NCI-H2029 treated with DMSO at 0.1 percent for 48 hours (cell line): ENCODE results near the gene INKA2.

Experiments used
- DNase-seq: peaks from one replicate; lab custom pipeline; 2025; lab: John Stamatoyannopoulos, UW

INKA2 gene

DNA sequence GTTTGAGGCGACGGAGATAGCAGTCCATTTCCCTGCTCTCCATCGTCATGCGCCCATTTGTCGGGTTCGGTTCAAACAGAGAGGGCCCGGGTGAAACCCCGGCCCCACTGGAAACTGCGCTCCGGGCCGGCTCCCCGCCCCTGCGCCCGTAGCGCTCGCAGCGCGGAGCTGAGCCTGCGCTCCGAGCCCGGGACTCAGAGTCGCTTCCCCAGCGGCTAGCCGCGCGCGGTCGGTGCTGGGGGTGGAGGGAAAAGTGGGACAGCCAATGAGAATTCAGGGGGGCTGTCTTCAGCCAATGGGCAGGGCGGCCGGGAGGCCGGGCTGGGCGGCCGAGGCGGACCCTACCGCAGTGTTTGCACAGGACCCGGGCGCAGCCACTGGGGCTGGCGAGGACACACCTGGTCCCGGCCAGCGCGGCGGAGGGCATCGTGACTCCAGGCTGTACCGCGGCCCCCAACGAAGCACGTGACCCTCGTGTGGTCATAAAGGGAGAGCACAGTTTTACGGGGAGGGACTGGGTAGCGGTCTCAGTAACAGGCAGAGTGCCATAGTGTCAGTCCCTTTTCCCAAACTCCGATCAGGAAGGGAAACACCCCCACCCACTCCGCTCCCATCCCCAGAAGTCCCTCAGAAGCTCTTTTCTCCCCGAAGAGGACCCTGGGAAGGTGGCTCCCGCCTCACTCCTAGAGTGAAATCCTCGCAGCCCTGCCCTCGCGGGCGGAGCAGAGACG is at the start of gene INKA2:
INKA2 (minus strand) TSS at position 202 of the 731 bp plus-strand sequence; CDS start at position 49, 153 bp downstream.
- DNase-seq, result peak; percentile 18

DNA sequence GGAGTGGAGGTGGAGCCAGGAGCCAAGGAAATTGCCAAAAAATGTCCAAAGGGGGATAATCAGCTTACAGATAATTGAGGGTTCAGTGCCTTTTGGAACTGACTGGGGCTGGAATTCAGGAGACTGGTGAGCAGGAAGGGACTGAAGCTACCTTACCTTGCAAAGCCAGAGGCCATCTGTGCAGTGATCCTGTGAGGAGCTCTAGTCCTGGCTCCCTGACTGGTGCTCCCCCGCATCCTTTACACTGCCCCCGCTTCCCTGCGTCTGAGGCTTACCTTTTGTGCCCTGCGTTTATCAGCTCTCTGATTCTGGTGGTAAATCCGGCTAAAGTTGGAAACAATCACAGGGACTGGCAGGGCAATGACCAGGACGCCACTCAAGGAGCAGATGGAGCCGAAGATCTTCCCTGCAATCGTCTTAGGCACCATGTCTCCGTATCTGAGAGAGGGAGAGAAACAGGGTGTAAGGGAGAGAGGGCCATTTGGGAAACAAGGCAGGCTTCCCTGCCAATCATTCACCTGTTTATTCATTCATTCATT is 47.5 kb upstream of the INKA2 start:
- DNase-seq, result no peak

DNA sequence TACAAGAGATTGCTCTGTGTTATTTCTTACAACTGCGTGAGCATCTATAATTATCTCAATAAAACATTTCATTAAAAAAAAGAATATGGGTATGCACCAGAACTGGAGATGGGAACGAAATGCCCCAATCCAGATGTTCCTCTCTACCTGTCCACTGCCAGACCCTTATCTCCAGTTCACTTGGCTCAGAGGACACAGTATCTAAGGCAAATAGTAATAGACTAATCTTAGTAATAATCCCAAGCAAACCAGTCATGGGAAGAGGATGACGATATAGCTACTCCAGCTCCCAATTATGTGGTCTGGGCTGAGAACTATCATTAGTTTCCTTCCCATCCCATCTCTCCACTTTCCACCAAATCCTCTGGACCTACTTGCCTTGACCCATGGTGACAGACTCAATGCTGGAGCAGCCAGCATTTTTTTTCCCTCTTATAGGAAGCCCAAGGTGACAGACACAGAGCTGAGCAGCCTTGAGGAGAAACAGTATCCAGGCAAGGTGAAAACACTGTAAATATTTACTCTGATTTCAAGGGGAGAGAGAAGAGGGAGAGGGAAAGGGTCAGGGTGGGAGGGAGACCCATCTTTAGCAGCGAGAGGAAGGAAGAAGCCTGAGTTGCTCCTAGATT is 45.2 kb upstream of the INKA2 start:
- DNase-seq, result no peak

DNA sequence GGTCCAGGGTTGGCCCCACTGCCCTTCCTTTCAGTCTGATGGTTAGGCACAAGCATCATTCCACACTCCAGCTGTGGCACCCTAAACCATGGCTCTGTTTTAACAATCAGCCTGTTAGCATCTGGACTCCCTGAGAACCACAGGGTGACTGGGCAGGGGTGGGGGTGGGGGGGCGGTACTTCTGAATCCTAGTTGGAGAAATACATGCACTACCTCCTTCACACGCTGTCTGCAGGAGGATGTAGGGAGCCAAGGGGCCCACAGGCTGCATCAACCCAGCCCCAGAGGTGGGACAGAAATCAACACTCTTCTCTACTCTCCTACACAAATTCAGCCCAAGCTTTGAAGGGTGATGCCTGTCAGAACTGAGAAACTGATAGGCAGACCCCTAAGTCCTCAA is 40.4 kb upstream of the INKA2 start:
- no peak for DNase-seq

DNA sequence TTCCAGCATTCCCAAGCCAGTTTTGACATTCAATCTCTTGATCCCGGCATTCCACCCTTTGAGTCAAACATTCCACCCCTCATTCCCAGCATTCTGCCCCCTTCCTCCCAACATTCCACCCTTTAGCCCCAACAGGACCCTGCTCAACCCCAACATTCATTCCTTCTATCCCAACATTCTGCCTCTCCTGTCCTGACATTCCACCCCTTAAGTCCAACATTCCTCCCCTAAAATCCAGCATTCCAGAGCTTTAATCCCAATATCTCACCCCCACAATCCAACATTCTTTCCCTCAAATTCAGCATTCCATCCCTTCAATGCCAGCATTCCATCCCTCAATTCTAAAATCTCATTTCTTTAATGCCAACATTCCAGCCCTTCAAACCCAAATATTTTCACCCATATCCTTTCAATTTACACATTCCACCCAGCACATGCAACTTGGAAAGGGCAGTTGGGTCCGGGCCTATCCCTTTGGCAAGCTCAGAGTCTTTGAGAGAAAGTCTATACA is 39.4 kb upstream of the INKA2 start:
- DNase-seq, result no peak

DNA sequence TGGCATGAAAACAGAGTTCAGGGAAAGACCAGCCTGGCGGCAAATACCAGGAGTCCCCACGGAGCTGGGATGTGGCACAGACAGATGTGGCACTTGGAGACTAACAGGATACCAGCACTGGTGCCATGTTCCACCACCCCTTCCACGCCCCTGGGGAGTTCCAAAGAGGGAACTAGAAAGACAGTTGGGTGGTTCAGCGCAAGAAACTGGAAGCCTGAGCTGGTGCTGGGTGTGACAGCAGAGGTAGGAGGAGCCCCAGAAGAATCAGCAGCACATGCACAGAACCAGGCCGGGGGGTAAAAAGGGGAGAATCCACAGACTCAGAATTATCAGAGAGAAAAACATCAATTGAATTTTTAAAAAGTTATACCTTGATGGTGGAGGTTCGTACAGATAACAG is 38.9 kb upstream of the INKA2 start:
- DNase-seq, result no peak

DNA sequence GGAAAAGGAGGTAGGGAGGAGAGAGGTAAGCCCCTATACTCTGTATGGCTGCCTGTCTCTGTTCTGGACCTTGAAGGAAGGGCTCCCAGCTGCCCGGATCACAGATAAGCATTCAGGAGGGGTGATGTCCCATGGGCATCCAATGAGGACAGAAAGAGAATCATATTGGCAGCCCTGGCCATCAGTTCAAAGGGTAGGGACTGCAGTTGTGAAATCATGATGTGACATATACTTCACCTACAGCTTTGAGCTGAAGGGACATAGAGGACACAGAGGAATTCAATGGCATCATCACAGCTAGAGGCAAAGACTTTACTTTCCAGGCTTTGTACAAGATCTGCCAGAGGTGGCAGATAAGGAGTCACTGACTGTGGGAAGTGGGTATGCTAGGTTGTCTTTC is 38.1 kb upstream of the INKA2 start:
- DNase-seq, result no peak

DNA sequence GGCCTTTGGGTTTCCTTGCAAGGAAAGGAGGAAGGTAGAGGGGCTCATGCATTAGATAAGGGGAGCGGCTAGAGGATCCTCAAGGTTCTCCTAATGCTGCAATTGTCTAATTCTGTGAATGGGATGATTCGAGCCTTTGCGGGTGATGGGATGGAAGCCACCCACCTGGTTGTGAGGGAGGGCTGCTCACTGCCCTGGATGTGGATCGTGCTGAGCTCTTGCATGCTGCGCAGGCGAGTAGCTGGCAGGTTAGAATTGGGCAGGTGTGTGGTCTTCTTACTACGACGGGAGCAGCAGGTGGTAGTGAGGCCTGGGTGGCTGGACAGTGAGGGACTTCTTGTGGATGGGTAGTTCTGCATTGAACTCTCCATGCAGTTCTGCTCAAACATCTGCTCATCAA is 37.7 kb upstream of the INKA2 start:
- DNase-seq, result no peak

DNA sequence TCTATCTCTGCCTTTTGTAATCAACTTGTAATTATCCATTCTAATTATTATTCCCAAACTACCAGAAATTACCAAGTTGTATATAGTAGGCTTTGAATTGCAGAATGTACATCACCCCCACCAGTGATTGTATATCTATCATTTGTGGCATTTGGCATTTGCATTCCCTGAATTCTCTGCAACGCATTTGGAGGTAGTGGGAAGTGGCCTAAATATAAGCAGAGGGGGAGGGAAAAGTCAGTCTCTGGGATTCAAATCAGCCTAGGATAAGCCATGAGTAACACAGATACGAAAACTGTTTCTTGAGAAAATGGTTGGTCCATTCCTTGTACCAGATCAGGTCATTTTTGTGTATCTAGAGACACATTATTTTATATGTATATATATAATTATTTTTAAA is 37.2 kb upstream of the INKA2 start:
- DNase-seq, result no peak

DNA sequence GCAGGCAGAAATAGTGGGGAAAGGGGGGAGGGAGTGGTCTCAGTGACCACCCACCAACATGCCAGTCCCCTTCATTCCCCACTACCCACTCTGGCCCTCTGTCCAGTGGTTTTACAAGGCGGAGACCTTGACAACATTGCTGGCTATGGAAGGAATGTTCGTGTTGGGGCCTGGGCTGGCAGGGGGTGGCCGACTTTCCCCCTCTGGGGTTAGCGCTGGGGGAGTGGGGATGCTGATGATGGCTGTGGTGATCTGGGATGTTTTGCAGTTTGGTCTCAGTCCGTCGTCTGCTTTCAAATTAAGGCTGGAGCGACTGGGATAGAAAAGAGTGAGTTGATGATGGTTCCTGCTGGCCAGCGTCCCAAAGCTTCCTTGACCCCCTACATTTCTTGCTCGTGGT is 36.8 kb upstream of the INKA2 start:
- DNase-seq, result no peak

DNA sequence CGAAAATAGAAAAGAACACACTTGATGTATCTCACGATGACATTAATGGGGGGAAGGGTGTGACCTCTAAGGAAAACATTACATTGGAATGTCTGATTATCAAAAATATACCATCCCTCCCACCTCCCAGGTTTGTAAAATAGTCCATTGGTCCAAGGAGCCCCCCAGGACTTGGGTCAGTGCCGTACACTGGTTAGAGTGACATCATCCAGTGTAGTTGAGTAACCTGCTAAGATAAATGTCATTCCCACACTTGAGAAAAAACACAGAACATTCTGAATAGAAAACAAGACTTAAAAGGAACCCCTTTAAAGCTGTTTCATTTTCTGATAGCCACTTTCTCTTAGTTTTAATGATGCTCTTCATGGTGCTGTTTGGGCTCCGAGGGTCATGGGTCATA is 31.7 kb upstream of the INKA2 start:
- no peak for DNase-seq

DNA sequence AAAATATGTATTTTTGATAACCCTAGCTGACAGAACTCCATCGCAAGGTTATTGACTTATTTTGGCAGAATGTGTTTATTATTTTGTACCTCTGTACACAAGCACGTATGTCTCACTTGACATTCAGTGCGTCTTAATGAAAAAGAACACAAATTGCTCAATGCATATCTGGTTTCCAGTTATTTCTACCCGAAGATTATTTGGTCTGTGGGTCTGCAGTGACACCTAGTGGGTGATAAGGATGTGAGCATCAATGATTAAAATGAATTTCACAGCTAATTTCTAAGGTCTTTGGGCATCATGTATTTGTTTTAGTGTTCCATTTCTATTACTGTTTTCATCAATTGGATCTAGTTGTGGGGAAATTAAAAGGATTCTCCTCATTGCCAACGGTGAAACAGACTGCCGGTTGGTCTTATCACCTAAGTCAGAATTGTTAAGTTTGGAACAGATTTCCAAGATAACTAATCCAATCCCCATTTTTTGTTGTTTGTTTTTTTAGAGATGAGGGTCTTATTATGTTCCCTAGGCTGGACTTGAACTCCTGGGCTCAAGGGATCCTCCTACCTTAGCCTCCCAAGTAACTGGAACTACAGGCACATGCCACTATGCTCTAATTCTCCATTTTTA is 30.4 kb upstream of the INKA2 start:
- DNase-seq, result peak; percentile 49

DNA sequence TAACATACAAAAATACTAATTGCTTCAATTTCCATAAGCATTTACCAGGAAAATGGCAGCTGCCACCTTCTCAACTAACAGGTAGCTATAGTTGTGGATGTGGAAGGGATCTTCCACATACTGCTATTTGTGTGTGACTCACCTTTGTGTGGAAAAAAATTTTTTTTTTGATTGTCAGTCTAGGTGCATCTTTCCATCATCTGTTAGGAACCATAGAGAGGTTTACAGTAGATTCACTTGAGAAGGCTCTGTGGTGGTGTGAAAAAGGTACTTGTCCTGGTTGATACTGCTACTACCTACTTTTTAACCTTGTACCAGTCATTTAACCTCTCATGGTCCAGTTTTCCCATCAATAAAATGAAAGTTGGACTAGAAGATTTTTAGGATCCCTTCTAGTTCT is 29.4 kb upstream of the INKA2 start:
- DNase-seq, result no peak

DNA sequence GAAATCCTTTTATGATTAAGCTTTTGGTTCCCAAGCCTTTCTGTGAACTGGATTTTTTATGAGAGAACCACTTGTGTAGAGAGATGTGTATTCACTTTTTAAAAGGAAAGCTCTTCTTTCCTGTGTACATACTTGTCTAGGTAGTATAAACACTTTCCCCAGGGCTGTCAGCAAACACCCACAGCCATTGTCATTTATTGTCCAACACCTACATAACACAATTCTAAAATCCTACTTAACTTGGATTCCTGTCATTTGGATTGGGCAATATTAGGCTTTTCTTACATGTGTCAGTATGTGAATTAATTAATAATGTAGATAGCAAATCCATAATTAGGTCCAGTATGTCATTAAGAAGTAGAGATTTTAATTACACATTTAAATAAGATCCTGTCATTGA is 28.8 kb upstream of the INKA2 start:
- peak; percentile 72 for DNase-seq

DNA sequence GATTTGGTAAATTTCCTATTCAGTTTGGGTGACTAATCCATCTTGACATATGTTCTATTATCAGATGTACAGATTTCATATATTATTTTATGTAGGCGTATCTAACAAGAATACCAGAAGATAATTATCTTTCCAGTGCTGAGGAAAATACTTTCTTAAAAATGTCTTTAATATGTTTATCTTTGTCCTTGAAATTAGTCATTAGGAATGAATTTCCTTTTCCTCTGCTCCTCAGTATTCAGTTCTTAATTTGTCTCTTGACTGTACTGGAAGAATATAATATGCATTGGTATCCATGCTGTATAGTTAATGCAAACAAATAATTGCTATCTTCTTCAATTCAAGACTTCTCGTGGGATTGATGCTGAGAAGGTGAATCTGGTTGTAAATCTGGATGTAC is 23.1 kb upstream of the INKA2 start:
- DNase-seq, result no peak

DNA sequence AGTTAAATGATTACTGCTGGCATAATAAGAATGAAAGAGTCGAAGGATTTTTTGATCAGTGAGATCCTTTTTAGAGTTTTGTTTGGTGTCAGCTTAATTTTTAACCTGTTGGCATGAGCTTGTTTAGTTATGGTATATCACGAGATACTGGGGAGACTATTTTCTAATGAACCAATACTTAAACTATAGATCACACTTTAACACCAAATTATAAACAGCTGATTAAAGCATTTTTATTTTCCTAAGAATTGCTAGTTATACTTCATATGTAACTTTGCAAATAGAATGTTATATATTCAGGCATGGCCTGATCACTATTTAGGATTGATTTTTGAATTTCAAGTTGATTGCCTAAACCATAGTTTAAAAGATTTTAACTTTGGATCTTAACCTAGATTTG is 22.5 kb upstream of the INKA2 start:
- DNase-seq, result no peak

DNA sequence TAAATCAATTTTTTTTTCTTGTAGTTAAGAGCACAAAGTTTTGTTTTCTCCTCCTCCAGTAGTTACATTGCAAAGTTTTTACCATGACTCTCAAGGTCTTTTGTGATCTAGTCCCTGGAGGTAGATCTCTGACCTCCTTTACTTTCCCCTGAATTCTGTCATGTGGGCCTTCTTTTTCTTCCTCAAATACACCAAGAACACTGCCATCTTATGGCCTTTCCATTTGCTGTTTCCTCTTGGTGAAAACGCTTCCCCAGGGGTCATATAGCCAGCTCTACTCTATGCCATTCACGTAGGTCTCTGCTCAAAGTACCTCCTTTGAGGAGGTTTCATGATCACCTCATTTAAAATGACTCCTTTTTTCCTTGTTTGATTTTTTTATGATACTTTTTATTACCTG is 19.2 kb upstream of the INKA2 start:
- no peak for DNase-seq

DNA sequence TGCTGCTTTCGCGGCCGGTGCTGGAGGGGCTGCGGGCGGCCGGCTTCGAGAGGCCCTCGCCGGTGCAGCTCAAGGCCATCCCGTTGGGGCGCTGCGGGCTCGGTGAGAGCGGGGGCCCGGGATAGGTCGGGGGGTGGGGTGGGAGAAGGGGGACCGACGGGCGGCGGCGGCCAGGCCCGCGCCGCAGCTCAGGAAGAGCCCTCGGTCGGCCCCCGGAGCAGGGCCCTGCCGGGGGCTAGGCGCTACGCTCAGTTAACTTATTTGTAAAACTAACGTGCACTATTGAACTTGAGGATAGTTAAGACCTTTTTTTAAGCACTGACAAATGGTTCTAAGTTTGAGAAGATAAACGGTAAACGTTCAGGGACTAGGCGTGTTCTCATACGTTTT is 16.9 kb upstream of the INKA2 start:
- no peak for DNase-seq

DNA sequence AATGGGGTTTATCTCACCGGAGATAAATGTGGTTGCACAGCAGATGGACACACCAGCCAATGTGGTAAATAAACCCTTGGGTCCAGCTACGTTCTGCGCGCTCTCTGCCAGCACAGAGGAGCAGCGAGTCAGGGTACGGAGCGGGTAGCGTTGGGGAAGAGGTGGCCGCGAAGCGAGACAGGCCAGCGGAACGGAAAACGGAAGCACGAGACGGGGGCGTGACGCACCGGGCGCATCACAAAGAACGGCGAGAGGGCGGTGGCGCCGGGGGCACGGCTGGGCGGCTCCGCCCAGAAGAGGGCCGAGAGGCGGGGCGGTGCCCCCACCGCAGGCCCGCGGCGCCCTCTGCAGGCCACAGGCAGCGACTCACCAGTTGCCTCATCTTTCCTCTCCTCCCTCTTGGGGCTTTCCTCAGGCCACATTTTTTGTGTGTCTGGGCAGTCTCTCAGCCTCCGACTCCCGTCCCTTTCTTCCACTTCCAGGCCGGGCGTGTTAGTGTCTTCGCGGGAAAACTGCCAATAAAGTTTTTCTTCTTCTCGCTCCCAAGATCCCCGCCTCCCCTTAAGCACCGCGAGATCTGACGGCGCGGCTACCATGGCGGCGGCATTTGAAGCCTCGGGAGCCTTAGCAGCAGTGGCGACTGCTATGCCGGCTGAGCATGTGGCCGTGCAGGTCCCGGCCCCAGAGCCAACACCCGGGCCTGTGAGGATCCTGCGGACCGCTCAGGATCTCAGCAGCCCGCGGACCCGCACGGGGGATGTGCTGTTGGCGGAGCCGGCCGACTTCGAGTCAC is 16.3 kb upstream of the INKA2 start, which contains the start of gene DDX20:
DDX20 (plus strand) TSS at position 571 of the 793 bp plus-strand sequence; CDS start at position 595, 24 bp downstream.
- peak; percentile 71 for DNase-seq

DNA sequence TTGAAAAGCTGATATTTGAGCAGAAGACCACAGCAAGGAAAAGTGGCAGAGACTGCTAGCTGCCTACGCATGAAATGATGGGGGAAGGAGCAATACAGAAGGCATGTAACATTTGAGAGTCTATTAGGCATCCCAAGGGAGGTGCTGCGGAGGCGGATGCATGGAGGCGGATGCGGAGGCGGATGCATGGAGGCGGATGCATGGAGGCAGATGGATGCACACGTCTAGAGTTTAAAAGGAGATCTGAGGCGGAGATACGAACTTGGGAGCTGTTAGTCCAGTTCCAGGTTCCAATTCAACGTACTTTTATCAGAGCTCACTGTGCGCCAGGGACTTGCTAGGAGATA is 15.8 kb upstream of the INKA2 start:
- no peak for DNase-seq

DNA sequence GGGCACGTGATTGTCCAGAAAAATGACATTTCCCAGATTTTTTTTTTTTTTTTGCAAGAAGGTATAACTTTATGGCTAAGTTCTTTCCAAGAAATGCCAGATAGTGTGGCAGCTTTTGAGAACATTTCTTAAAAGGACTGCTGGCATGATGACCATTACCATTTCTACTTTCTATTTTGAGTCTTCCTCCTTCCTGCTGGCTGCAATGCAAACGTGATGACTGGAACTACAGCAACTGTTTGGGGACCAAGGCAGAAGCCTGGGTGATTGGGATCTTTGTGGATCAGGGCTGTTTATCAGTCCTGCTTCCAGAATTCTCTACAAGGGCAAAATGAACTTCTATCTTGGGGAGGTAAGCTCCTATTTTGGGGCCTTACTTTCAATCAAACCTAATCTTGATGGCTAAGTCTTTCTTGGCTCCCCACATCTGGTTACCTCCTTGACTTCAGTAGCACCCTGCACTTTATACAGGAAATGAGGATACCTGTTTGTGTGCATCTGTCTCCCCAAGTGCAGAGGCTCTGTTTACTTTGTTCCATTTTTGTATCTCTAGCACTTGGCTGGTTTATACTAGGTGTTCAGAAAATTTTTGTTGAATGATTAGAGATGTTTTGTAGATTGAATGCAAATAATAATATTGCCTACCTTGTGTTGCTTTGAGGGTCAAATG is 12.8 kb upstream of the INKA2 start:
- no peak for DNase-seq

DNA sequence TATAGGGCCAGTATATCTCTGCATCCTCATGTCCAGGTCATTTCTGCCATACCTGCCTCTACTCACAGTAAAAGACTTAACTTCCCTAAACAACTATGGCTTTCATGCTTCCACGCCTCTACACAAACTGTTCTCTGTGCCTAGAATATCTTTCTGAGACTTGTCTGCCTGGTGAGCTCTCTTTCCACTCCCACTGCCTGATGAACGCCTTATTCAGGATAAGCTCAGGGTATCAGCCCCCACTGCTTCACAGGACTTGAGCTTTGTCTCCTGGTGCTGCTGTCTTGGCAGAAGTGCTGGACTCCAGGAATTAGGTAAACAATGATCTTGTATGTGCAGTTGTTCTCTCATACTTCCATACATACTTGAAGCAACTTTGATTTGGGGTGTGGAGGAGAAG is 11.7 kb upstream of the INKA2 start:
- no peak for DNase-seq
